GM12874 (cell line): ENCODE measurements around the gene STOML3.

ENCODE experiments used
- TF ChIP-seq, protein P1 (sequence below): IDR thresholded peaks from 2 replicates; pipeline ENCODE4 v1.5.1; 2011; ENCODE audit warnings: low read depth, mild to moderate bottlenecking, control low read depth, low read length, moderate library complexity; ENCODE audit not compliant: insufficient read depth

Gene STOML3

DNA sequence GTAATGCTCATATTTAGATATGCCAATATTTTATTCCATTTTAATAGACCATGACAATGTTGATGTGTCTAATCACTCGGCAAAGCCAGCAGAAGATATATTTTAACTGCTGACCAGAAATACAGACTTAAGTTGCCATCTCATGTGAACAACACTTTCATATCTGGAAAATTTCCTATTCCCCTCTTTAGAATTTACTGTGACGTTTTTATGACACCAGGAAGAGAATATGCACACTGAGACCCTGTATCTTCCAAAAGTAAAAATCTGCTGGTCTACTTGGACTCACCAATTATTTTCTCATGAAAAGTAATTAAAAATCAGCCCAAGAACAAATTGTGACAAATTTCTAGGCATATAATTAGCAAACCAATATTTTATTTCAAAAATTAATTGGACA lies 45.2 kb upstream of the STOML3 start:
- TF ChIP-seq, protein P1, sequence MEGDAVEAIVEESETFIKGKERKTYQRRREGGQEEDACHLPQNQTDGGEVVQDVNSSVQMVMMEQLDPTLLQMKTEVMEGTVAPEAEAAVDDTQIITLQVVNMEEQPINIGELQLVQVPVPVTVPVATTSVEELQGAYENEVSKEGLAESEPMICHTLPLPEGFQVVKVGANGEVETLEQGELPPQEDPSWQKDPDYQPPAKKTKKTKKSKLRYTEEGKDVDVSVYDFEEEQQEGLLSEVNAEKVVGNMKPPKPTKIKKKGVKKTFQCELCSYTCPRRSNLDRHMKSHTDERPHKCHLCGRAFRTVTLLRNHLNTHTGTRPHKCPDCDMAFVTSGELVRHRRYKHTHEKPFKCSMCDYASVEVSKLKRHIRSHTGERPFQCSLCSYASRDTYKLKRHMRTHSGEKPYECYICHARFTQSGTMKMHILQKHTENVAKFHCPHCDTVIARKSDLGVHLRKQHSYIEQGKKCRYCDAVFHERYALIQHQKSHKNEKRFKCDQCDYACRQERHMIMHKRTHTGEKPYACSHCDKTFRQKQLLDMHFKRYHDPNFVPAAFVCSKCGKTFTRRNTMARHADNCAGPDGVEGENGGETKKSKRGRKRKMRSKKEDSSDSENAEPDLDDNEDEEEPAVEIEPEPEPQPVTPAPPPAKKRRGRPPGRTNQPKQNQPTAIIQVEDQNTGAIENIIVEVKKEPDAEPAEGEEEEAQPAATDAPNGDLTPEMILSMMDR = no peak

DNA sequence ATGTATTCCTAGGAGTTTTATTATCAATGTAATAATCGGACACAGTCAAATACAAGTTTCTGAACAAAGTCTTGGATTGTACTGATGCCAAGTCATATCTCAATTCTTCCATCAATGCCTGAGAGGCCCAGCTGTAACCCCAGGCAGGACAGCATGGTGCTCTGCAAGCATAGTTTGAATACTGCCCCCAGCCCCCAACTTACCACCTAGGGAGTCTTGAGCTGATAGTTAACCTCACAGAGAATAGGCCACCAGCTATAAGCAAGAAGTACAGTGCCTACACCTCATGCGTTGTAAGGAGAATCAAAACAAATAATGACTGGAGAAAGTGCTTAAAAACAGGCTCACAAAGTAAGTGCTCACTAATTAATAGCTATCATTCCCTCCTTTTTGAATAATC lies 44.6 kb upstream of the STOML3 start:
- TF ChIP-seq, protein P1 = no peak

DNA sequence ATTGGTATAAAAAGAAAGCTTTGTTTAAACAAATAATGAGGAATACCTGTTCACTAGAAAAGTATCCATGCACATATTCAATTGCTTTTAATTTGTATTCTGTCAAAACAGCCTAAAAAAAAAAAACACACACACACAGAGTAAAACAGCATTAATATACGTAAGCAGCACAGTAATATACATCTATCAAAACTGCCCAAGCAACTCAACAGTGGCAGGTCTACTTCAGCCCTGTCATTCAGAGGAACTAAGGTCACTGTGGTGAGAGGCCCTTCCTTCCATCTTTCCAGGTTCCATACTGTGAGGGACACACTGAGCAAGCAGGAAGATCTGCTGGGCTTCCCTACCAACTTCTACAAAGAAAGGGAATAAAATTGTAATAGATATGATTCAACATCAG lies 43.5 kb upstream of the STOML3 start:
- TF ChIP-seq, protein P1 = no peak

DNA sequence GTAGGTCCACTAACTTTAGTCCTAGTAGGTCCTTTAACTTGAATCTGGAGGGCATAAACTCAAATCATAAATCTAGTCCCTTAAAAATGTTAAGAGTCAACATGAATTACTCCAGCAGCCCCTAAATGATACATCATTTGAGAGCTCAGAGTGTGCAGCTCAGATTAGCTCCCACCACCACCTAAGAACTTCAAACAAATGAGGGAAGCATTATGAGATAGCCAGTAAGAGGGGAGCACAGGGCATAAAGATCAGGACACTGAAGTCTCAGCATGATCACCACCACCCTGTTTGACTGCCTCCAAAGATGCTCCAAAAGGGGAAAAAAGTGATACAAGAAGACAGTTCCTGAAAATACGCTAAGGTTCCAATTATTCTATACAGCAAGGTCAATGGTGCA lies 41.5 kb upstream of the STOML3 start:
- TF ChIP-seq, protein P1 = no peak

- TF ChIP-seq, protein P1 = no peak
Measured at GRCh38 chr13:39025433-39025839, 34.8 kb upstream of the STOML3 start.

- TF ChIP-seq, protein P1 = no peak
Measured at GRCh38 chr13:39023761-39024160, 33.1 kb upstream of the STOML3 start.

DNA sequence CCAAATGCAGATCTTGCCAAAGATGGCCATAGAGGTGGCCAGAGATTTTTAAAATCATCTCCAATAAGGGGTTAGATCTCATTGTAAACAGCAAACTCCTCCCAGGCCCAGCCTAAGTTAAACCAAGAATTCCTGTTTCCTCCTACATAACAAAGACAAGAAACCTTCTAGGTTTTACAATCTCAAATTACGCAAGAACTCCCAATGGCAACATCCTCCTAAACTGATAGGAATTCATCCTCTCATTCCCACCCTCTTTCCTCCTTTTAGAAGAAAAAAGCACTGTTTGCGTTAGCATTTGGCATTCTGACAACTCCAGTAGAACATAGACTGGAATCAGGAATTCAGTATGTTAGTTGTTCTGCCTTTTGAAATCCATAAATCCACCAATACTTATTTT lies 32.7 kb upstream of the STOML3 start:
- TF ChIP-seq, protein P1 = no peak
